Activated B cell treated with CpG ODN at 0.5 μM for 24 hours (primary cell): ENCODE data around the gene FKRP. TPM values are rescaled to one million over a fixed set of nuclear protein-coding genes. Genes with fewer than 3 reads are reported as not detected.

Source experiments
- ATAC-seq: fragments of 200-7000 bp; cut with Tn5 transposase; one replicate; pipeline ENCODE4 v1.10.0; 2021; ENCODE audit warnings: low read depth, mild to moderate bottlenecking, moderate library complexity
- CTCF ChIA-PET: fragments of 350-600 bp; sonication (Branson Sonifier 250); formaldehyde crosslinking; loops from one replicate; lab custom pipeline; 2021; ENCODE audit warnings: antibody characterized with exemption; lab: Charles Lee
- POLR2A ChIA-PET: fragments of 350-600 bp; sonication (Branson Sonifier 250); formaldehyde crosslinking; loops from one replicate; lab custom pipeline; 2021; ENCODE audit warnings: antibody characterized with exemption; lab: Charles Lee
- DNase-seq: peaks from one replicate; pipeline ENCODE4 v3.0.0; 2022
- H3K27ac Mint-ChIP-seq: one replicate; pipeline ENCODE4 v1.8.0; 2020; ENCODE audit warnings: mixed read lengths
- H3K27me3 Mint-ChIP-seq: one replicate; pipeline ENCODE4 v1.8.0; 2021; ENCODE audit warnings: mixed read lengths
- H3K36me3 Mint-ChIP-seq: one replicate; pipeline ENCODE4 v1.8.0; 2021; ENCODE audit warnings: low read depth, mixed read lengths
- H3K4me1 Mint-ChIP-seq: one replicate; pipeline ENCODE4 v1.8.0; 2021; ENCODE audit warnings: mixed read lengths
- H3K4me3 Mint-ChIP-seq: one replicate; pipeline ENCODE4 v1.8.0; 2020; ENCODE audit warnings: mild to moderate bottlenecking, mixed read lengths
- H3K9me3 Mint-ChIP-seq: one replicate; pipeline ENCODE4 v1.8.0; 2020; ENCODE audit warnings: mixed read lengths
- intact Hi-C: fragments of 100-400 bp; cut with micrococcal nuclease; formaldehyde crosslinking; loops from one replicate; pipeline ENCODE4 v1.15.1; 2024
- total RNA-seq: library from RNA; stranded (reverse); gene quantifications from 2 replicates; pipeline ENCODE4 v1.2.3, GENCODE V29; 2022
- TF ChIP-seq, protein P1 (sequence below): fragments of 200-600 bp; IDR thresholded peaks from one replicate; pipeline ENCODE4 v1.8.0; 2022; ENCODE audit warnings: antibody characterized with exemption, mild to moderate bottlenecking

FKRP gene
- total RNA-seq, 1 donor from 2014 or later = 35.8 TPM

- DNase-seq (no peak), ATAC-seq (no peak)
- ChIA-PET CTCF (interaction anchor here (0.6 kb wide), 1 partner anchor 19 kb away, joined by 3 read pairs; no protein-coding TSS in a partner anchor), POLR2A (interaction anchor here (0.7 to 1.1 kb wide), 2 partner anchors 12 to 17 kb away, joined by 3 to 5 read pairs; no protein-coding TSS in a partner anchor)
- intact Hi-C loops = no loop called here
- H3K9me3 Mint-ChIP-seq = no peaks in the 10 kb centered on the region
- TF ChIP-seq, protein P1, sequence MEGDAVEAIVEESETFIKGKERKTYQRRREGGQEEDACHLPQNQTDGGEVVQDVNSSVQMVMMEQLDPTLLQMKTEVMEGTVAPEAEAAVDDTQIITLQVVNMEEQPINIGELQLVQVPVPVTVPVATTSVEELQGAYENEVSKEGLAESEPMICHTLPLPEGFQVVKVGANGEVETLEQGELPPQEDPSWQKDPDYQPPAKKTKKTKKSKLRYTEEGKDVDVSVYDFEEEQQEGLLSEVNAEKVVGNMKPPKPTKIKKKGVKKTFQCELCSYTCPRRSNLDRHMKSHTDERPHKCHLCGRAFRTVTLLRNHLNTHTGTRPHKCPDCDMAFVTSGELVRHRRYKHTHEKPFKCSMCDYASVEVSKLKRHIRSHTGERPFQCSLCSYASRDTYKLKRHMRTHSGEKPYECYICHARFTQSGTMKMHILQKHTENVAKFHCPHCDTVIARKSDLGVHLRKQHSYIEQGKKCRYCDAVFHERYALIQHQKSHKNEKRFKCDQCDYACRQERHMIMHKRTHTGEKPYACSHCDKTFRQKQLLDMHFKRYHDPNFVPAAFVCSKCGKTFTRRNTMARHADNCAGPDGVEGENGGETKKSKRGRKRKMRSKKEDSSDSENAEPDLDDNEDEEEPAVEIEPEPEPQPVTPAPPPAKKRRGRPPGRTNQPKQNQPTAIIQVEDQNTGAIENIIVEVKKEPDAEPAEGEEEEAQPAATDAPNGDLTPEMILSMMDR = no peak
- H3K27me3 Mint-ChIP-seq = no peaks in the 10 kb centered on the region
- H3K4me3 Mint-ChIP-seq = no peak overlapping the region
- peaks cover 55% of the 10 kb centered on the region for H3K4me1 Mint-ChIP-seq
- H3K36me3 Mint-ChIP-seq = peaks cover 75% of the 10 kb centered on the region
- H3K27ac Mint-ChIP-seq = no peak overlapping the region
Observed at GRCh38 chr19:46725036-46725820, 20.6 kb upstream of the FKRP start.

DNA sequence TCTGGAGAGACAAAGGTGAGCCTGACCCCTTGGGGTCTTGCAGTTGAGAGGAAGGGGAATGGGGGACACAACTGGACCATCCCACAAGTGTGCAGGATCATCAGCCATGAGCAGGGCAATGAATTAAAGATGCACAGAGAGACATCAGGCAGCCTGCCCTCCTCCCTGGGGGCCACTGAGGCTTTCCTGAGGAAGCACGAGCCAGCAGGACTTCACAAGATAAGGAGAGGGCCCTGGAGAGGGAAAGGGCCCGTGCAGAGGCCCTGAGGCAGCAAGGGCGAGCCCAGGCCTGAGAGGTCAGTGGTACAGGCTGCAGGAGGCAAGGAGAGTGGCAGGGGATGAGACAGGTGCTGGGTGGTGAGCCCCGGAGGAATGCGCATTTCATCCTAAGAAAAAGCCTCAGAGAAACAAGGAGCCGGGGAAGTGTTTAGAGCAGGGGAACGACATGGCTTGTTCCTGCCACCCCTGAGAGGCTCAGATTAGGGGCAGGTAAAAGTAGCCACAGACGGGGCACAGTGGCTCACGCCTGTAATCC lies 19.9 kb upstream of the FKRP start:
- CTCF ChIA-PET = interaction anchor here (1.1 to 9.3 kb wide), 2 partner anchors 16 to 22 kb away, joined by 5 to 168 read pairs; no protein-coding TSS in a partner anchor
- H3K27ac Mint-ChIP-seq = no peak overlapping the region
- TF ChIP-seq, protein P1 = no peak

DNA sequence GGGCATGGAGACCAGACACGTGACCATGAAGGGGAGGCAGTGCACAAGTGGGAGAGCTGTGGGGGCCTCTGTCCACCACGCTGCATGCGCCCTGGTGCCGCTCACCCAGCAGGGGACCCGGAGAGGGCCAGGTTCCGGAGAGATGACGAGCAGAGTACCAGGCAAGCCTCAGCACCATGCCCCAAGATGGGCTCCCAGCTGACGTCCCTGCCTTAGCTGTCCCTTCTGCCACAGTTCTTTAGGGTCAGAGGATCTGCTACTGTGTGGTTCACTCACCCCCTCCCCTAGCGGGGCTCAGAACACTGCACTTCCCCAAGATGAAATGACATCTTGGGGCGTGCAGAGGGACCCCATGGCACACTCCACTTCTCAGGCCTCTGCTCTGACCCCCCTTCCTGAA lies 19.3 kb upstream of the FKRP start:
- peaks cover 45% of the 10 kb centered on the region for H3K4me1 Mint-ChIP-seq
- TF ChIP-seq, protein P1 = no peak
- H3K4me3 Mint-ChIP-seq = no peak overlapping the region
- no peak for DNase-seq
- H3K27me3 Mint-ChIP-seq = no peaks in the 10 kb centered on the region
- no peaks in the 10 kb centered on the region for H3K9me3 Mint-ChIP-seq
- intact Hi-C loops = no loop called here
- no peak overlapping the region for H3K27ac Mint-ChIP-seq
- no peak for ATAC-seq
- peaks cover 78% of the 10 kb centered on the region for H3K36me3 Mint-ChIP-seq
- ChIA-PET POLR2A (interaction anchor here (1.1 to 3.8 kb wide), 2 partner anchors 12 to 14 kb away, joined by 3 to 27 read pairs; no protein-coding TSS in a partner anchor), CTCF (interaction anchor here (1.1 to 9.3 kb wide), 3 partner anchors 15 to 22 kb away, joined by 5 to 168 read pairs (median 5); no protein-coding TSS in a partner anchor)

More for the DNA sequence above, 19.9 kb upstream of the FKRP start:
- POLR2A ChIA-PET = no interaction called here
- Mint-ChIP-seq H3K4me1 (peaks cover 48% of the 10 kb centered on the region), H3K4me3 (no peak overlapping the region), H3K27me3 (no peaks in the 10 kb centered on the region), H3K9me3 (no peaks in the 10 kb centered on the region), H3K36me3 (peaks cover 78% of the 10 kb centered on the region)
- intact Hi-C loops = no loop called here
- no peak for DNase-seq
- ATAC-seq = no peak

DNA sequence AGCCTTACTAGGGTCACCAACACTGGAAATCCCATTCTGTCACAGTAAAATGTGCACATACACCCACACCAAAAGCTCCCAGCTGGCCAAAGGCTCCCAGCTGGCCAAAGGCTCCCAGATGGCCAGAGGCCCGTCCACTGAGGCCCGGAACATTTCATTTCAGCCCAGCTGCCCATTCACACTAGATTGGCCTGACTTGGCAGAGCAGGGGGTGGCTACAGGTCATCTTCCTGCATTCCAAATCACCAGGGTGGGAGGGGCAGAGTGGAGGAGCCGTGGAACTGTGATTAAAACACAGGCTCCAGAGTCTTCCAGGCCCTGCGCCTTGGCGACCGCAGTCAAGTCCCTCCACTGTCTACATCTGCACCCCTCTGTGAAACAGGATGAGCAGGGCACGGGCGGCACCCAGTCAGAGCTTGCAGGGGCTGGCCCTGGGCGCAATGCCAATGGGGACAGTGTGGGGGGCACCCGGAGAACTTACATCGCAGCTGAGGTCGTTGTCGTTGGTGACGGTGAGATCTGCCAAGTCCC lies 18.8 kb upstream of the FKRP start:
- DNase-seq (no peak), ATAC-seq (no peak)
- TF ChIP-seq, protein P1 = no peak
- peaks cover 80% of the 10 kb centered on the region for H3K36me3 Mint-ChIP-seq
- H3K4me1 Mint-ChIP-seq = peaks cover 46% of the 10 kb centered on the region
- no peak overlapping the region for H3K4me3 Mint-ChIP-seq
- intact Hi-C loops = no loop called here
- H3K9me3 Mint-ChIP-seq = no peaks in the 10 kb centered on the region
- ChIA-PET CTCF (interaction anchor here (0.8 to 9.3 kb wide), 7 partner anchors 9 to 197 kb away, joined by 3 to 168 read pairs (median 7); partner anchors contain the start of gene DACT3), POLR2A (interaction anchor here (0.9 to 3.8 kb wide), 4 partner anchors 12 to 22 kb away, joined by 3 to 27 read pairs (median 7); no protein-coding TSS in a partner anchor)
- no peaks in the 10 kb centered on the region for H3K27me3 Mint-ChIP-seq
- no peak overlapping the region for H3K27ac Mint-ChIP-seq
